NCI-H1436 (cell line): ENCODE measurements around the gene GPR61.

ENCODE experiments used
- DNase-seq: peaks from one replicate; lab custom pipeline; 2025; lab: John Stamatoyannopoulos, UW

GPR61 gene

GRCh38 chr1:109539676-109540075, at the start of gene GPR61:
Gene GPR61, plus strand, starts transcription at chr1:109539872. Its CDS starts 3,151 bp downstream, at chr1:109543023.
- no peak for DNase-seq

- DNase-seq: peak; percentile 51
Observed at GRCh38 chr1:109490029-109490933, 49.4 kb upstream of the GPR61 start.

- DNase-seq: no peak
Observed at GRCh38 chr1:109490934-109491302, 48.8 kb upstream of the GPR61 start.

- no peak for DNase-seq
Observed at GRCh38 chr1:109491372-109491771, 48.3 kb upstream of the GPR61 start.

GRCh38 chr1:109492779-109493178, 46.9 kb upstream of the GPR61 start:
- no peak for DNase-seq

- DNase-seq: no peak
Observed at GRCh38 chr1:109493227-109493626, 46.4 kb upstream of the GPR61 start.

- peak; percentile 81 for DNase-seq
Observed at GRCh38 chr1:109493805-109494539, 45.7 kb upstream of the GPR61 start, which contains the start of gene CYB561D1. Gene CYB561D1, plus strand, starts transcription at chr1:109494094. Its CDS starts 46 bp downstream, at chr1:109494140.

GRCh38 chr1:109495738-109496137, 43.9 kb upstream of the GPR61 start:
- DNase-seq: no peak

GRCh38 chr1:109497449-109498160, 42.1 kb upstream of the GPR61 start:
- DNase-seq: no peak

- no peak for DNase-seq
Observed at GRCh38 chr1:109498161-109498801, 41.4 kb upstream of the GPR61 start.

GRCh38 chr1:109499081-109499480, 40.6 kb upstream of the GPR61 start:
- DNase-seq: no peak

- peak; percentile 24 for DNase-seq
Observed at GRCh38 chr1:109499661-109500536, 39.8 kb upstream of the GPR61 start.

GRCh38 chr1:109500941-109501381, 38.7 kb upstream of the GPR61 start:
- DNase-seq: no peak

- DNase-seq: no peak
Observed at GRCh38 chr1:109501644-109502363, 37.9 kb upstream of the GPR61 start.

GRCh38 chr1:109502364-109502851, 37.3 kb upstream of the GPR61 start:
- no peak for DNase-seq

GRCh38 chr1:109503935-109504334, 35.7 kb upstream of the GPR61 start:
- no peak for DNase-seq

- no peak for DNase-seq
Observed at GRCh38 chr1:109504974-109505373, 34.7 kb upstream of the GPR61 start.

- DNase-seq: no peak
Observed at GRCh38 chr1:109508001-109508872, 31.4 kb upstream of the GPR61 start.

GRCh38 chr1:109508873-109509175, 30.8 kb upstream of the GPR61 start:
- no peak for DNase-seq
